Measurements from ENCODE around the gene IL17RD. TPM values are rescaled to one million over a fixed set of nuclear protein-coding genes. Genes with fewer than 3 reads are reported as not detected.

IL17RD gene
- total and polyA plus RNA-seq, 10 of the 15 experiments (the other 5 are each of a cell fraction or from before 2014, with no cell fraction given), result 0.01 to 0.08 (median 0.04) TPM; not detected in 3

DNA sequence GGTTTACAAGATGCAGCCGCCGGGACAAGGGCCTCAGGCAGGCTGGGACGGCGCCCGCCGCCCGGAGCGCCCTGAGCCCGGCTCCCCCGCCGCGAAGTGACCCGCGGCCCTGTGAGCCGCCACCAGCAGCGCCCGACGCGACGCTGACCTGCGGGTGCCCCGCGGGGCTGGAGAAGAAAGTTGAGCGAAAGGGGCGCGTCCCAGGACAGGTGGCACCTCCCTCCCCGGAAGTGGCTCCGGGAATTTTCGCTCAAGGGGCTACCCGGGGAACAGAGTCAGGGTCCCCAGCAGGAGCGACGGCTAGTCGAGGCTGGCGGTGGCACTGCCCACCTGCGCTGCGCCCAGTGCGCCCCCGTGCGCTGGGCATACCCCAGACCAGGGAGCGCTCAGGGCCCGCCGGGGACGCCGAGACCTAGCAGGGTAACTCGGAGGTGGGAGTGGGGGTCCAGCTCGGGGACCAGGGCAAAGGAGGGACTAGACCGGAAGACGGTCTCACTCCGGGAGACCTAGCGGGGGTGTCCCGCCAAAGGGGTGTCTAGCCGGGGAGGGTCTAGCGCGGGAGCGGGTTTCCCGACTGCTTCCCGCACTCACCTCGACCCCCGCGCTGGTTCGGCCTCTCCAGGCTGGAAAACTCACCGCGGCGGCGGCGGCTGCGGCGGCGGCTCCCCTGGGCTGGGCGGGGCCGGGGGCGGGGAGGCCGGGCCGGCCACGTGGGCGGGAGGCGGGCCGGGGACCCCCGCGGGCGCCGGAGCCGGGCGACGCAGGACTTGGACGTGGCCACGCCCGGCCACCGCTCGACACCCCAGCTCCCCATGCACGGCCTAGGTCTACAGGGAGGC is 86.3 kb downstream of the IL17RD start (continued):
- TF ChIP-seq, protein P1, sequence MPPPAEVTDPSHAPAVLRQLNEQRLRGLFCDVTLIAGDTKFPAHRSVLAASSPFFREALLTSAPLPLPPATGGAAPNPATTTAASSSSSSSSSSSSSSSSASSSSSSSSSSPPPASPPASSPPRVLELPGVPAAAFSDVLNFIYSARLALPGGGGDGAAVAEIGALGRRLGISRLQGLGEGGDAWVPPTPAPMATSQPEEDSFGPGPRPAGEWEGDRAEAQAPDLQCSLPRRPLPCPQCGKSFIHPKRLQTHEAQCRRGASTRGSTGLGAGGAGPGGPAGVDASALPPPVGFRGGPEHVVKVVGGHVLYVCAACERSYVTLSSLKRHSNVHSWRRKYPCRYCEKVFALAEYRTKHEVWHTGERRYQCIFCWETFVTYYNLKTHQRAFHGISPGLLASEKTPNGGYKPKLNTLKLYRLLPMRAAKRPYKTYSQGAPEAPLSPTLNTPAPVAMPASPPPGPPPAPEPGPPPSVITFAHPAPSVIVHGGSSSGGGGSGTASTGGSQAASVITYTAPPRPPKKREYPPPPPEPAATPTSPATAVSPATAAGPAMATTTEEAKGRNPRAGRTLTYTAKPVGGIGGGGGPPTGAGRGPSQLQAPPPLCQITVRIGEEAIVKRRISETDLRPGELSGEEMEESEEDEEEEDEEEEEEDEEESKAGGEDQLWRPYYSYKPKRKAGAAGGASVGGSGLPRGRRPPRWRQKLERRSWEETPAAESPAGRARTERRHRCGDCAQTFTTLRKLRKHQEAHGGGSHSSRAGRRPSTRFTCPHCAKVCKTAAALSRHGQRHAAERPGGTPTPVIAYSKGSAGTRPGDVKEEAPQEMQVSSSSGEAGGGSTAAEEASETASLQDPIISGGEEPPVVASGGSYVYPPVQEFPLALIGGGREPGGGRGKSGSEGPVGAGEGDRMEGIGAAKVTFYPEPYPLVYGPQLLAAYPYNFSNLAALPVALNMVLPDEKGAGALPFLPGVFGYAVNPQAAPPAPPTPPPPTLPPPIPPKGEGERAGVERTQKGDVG (CRISPR knock-in tag; IDR thresholded peaks at IDR 0.05), result no peak
- TF ChIP-seq POLR2AphosphoS5 (IDR thresholded peaks at IDR 0.05; ENCODE audit: low read length), result no peak
- no peak for TF ChIP-seq POU2F2 (IDR thresholded peaks at IDR 0.05; ENCODE audit: borderline replicate concordance, low read depth, low read length)

GRCh38 chr3:57078344-57078634 is 86.9 kb downstream of the IL17RD start:
- Histone ChIP-seq H2AFZ (ENCODE audit: control insufficient read depth, low read depth, low read length) (peak overlapping the region; percentile 68), H3K9ac (ENCODE audit: control insufficient read depth, insufficient read depth, low read length) (no peak overlapping the region), H3K36me3 (ENCODE audit: control insufficient read depth in 2 of 2, insufficient read depth in 2 of 2, low read length in 1 of 2) (no peaks in the 10 kb centered on the region), H3K4me2 (ENCODE audit: control insufficient read depth, insufficient read depth) (peak overlapping the region; percentile 99), H3K79me2 (ENCODE audit: control insufficient read depth, insufficient read depth, low read length) (no peaks in the 10 kb centered on the region), H3K27me3 (replicated peaks in 1 of 2; ENCODE audit: control insufficient read depth in 2 of 2, insufficient read depth in 2 of 2, low read length in 1 of 2) (peaks cover 3 to 16% of the 10 kb centered on the region in 2 experiments), H3K4me1 (ENCODE audit: control insufficient read depth, insufficient read depth, low read length) (no peaks in the 10 kb centered on the region), H3K4me3 (peak overlapping the region; percentile 65), H3K9me3 (replicated peaks; ENCODE audit: control insufficient read depth, insufficient read depth, low read length) (no peaks in the 10 kb centered on the region), H3K27ac (ENCODE audit: control insufficient read depth, insufficient read depth) (no peak overlapping the region), H4K20me1 (ENCODE audit: control insufficient read depth, insufficient read depth) (no peaks in the 10 kb centered on the region; the same call in 1 of the 2 replicates)
- BruUV-seq (replicated peaks), result no TSS peak
- in situ Hi-C loops (cut with MboI) (no loop called here), intact Hi-C loops (cut with micrococcal nuclease; ENCODE audit: unreplicated experiment) (loop anchor here (5.0 to 10.0 kb wide), 2 partner anchors 81 to 273 kb away; partner anchors contain the start of gene ARHGEF3)
- CTCF ChIA-PET, result interaction anchor here (0.8 to 3.9 kb wide), 11 partner anchors 9 to 82 kb away, joined by 3 to 22 read pairs (median 4); no protein-coding TSS in a partner anchor
- WGBS (ENCODE audit: insufficient coverage, insufficient replicate concordance, low lambda C conversion rate, missing lambda C conversion rate), result 3% methylated on average over 15 of the region's 15 CpGs
- RAD21 ChIA-PET (ENCODE audit: unreplicated experiment), result interaction anchor here (0.6 to 1.6 kb wide), 7 partner anchors 12 to 90 kb away, joined by 3 to 6 read pairs (median 3); no protein-coding TSS in a partner anchor
- SMC1A ChIA-PET (ENCODE audit: uncharacterized antibody, unreplicated experiment), result interaction anchor here (0.6 to 1.8 kb wide), 8 partner anchors 9 to 89 kb away, joined by 3 to 8 read pairs (median 4); no protein-coding TSS in a partner anchor
- DNase-seq (ENCODE audit: low read depth, low spot score) (no peak), ATAC-seq (peak; percentile 65), FAIRE-seq (no peak)
- POLR2A ChIA-PET, result interaction anchor here (0.7 kb wide), 1 partner anchor 9 kb away, joined by 3 read pairs; no protein-coding TSS in a partner anchor
- TF ChIP-seq RUNX3 (IDR thresholded peaks at IDR 0.05; ENCODE audit: low read length) (peak; percentile 48), MEF2B (IDR thresholded peaks at IDR 0.05; ENCODE audit: partially characterized antibody, poor library complexity, severe bottlenecking) (peak; percentile 78), BCL11A (IDR thresholded peaks at IDR 0.05; ENCODE audit: low read depth, low read length) (no peak), ETV6 (conservative IDR thresholded peaks at IDR 0.05 in 1 of 2, IDR thresholded peaks at IDR 0.05 in 1 of 2; ENCODE audit: borderline replicate concordance in 1 of 2, low read depth in 1 of 2) (no peak), CHD1 (IDR thresholded peaks at IDR 0.05; ENCODE audit: low read depth, low read length) (no peak), ZNF687 (IDR thresholded peaks at IDR 0.05) (no peak), POU2F2 (IDR thresholded peaks at IDR 0.05; ENCODE audit: borderline replicate concordance, low read depth, low read length) (no peak)
- TF ChIP-seq, protein P2, sequence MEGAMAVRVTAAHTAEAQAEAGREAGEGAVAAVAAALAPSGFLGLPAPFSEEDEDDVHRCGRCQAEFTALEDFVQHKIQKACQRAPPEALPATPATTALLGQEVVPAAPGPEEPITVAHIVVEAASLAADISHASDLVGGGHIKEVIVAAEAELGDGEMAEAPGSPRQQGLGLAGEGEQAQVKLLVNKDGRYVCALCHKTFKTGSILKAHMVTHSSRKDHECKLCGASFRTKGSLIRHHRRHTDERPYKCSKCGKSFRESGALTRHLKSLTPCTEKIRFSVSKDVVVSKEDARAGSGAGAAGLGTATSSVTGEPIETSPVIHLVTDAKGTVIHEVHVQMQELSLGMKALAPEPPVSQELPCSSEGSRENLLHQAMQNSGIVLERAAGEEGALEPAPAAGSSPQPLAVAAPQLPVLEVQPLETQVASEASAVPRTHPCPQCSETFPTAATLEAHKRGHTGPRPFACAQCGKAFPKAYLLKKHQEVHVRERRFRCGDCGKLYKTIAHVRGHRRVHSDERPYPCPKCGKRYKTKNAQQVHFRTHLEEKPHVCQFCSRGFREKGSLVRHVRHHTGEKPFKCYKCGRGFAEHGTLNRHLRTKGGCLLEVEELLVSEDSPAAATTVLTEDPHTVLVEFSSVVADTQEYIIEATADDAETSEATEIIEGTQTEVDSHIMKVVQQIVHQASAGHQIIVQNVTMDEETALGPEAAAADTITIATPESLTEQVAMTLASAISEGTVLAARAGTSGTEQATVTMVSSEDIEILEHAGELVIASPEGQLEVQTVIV (IDR thresholded peaks at IDR 0.05; ENCODE audit: borderline replicate concordance, partially characterized antibody), result no peak

Data from GM12878 (cell line).